Pulmonary artery endothelial cell (primary cell): ENCODE measurements around the gene ECHS1. TPM values are rescaled to one million over a fixed set of nuclear protein-coding genes. Genes with fewer than 3 reads are reported as not detected.
"Not testable (repeated sequence)": the region's sequence is repeated elsewhere in the genome, so short reads cannot be mapped to it uniquely, and the experiment has no call there.

ENCODE experiments used
- DNase-seq: peaks from one replicate; pipeline ENCODE4 v3.0.0-alpha.2; 2011; ENCODE audit warnings: low read depth, low spot score
- total RNA-seq: library from RNA; depleted of rRNA; stranded (reverse); fragments of >200 nt; gene quantifications from 2 replicates; pipeline ENCODE4 v1.2.3, GENCODE V29; 2014

Gene ECHS1
- total RNA-seq, 1 donor from 2014 or later = 60.3 TPM

DNA sequence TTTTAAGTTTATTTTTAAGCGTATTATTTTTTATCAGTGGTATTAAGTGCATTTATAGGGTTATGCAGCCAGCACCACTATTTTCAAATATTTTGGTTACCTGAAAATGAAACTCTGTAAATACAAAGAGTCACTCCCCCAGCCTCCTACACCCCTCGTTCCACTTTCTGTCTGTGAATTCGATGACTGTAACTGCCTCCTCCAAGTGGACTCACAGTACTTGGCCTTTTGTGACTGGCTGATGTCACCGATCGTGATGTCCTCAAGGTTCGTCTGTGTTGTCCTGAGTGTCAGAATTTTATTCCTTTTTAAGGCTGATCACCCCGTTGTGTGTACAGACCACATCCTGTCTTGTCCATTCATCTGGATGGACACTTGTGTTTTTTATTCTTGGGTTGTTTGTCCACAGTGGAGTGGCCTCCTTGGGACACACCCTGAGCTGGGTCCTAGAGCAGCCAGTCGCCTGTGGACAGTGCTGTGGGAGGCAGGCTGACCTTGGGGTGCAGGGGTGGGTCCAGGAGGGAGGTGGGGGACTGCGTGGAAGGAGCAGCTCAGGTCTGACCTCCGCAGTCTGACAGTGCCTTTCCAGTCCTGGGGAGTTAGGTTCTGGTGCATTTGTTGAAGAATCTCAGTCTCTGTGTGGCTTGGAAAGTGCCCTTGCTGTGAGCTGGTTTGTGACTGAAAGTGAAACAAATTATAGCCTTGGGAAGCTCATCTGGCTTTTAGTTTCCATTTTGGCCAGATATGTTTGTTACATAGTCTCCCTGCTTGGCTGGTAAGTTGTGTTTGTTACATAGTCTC is 27.7 kb upstream of the ECHS1 start:
- DNase-seq = no peak

DNA sequence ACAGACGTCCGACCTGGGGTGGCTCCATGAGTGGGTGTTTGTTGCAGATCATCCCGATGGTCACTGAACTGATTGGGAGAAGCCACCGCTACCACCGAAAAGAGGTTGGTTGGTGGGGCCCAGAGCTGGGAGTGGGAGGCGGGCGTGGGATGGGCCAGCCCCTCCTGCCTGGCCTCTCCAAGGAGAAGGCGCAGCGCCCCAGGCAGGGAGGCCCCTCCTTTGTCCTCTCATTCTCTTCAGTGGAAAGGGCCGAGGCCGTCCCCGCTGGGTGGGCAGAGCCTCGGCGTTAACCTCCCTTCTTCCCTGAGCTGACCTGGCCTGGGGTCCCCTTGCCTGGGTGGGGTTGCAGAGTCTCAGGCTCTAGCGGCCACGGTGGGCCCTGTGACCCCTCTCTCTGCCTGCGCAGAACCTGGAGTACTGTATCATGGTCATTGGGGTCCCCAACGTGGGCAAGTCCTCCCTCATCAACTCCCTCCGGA is 26.0 kb upstream of the ECHS1 start:
- DNase-seq = no peak

DNA sequence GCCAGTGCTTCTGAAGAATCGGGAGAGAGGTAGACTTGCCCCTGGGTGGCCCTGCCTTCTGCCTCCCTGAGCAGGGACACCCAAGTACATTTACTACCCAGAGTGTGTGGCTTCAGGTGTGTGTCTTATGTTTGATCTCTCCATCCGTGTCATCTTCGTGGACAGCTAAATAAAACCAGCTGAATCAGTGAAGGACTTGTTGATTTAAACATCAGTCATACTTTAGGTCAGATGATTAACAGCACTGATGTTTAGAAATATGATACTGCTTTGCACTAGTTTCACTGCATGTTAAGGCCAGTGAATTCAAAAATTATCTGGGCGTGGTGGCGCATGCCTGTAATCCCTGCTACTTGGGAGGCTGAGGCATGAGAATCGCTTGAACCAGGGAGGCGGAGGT is 24.8 kb upstream of the ECHS1 start:
- DNase-seq = no peak

DNA sequence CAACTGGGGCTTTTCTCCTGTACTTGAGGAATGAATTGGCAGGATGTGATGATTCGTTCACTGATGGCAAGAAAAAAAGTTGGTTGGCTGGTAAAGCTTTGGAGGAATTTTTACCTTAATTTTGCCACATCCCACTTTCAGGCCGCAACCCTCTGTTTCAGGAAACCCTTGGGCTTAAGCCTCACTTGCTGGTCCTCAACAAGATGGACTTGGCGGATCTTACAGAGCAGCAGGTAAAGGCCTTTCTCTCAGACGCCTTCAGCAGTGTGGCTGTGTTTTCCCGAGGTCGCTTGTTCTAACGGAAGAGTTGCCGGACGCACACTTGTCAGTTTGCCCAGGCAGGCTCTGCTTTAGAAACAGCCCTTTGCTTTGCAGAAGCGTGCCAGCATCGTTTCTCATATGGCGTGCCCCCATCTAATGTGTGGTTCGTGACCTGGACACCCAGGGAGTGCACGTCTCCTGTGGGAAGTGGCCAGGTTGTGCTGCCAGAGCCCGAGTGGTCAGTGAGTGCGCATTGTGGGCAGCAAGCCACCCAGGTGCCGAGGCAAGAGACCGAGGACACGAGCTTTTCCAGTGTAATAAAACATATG is 23.0 kb upstream of the ECHS1 start:
- no peak for DNase-seq

DNA sequence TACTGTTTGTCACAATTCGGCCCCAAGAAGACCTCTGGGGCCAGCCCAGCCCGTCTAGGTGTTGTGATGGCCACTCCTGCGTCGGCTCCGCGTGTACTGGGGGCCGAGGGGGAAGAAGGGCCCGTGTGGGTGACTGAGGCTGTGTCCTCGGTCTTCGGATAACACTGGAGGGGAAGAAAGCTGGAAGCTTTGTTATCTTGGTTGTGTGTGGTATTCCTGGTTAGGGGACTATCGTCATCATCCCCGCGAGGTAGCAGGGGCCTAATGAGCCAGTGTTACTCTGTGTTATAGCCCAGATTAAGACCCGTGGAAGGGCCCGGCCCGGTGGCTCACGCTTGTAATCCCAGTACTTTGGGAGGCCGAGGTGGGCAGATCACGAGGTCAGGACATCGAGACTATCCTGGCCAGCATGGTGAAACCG is 21.7 kb upstream of the ECHS1 start:
- DNase-seq = no peak

DNA sequence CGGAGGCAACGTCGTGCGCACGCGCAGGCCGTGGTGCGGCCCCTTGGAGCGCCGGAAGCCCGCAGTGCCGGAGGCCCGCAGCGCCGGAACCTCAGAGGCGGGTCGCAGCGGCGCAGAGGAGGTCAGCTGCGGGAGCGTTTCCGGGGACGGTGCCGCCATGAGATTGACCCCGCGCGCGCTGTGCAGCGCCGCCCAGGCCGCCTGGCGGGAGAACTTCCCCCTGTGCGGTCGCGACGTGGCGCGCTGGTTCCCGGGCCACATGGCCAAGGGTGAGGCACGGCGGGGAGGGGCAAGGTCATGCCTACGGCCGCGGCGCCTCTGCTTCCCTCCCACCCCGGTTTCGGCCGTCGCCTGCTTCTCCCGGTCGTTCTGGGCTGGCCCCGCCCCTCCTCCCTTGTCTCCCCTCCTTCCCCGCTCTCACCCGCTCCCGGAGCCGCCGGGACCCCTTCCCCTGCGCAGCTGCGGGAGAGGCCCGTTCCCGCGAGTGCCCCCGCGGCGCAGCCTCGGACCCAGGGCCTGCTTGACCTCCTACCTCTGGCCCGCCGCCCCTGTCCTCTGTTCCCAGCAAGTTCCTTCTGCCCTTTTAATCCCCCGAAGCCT is 21.0 kb upstream of the ECHS1 start, which contains the start of gene MTG1:
MTG1 (plus strand) TSS at position 94 of the 600 bp plus-strand sequence; CDS start at position 158, 64 bp downstream.
- peak; percentile 41 for DNase-seq

DNA sequence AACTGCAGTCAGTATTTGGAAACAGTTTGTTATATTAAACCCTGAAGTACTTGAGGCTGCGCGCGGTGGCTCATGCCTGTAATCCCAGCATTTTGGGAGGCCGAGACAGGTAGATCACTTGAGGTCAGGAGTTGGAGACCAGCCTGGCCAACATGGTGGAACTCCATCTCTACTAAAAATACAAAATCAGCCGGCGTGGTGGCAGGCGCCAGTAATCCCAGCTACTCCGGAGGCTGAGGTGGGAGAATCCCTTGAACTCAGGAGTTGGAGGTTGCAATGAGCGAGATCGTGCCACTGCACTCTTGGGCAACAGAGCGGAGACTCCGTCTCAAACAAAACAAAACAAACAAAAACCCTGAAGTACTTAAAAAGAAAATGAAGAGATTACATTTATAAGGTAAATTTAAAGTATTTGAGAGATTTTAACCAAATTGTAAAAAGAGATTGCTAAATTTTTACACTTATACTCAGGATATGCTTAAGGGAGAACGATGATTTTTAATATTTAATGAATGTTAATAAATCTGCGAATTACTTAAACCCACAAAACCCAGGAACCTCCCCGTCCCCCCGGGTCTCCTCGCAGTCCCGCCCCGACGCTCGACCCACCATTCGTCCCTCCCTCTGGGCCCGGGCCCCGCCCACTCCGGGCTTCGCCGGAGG is 20.4 kb upstream of the ECHS1 start:
- no peak for DNase-seq

DNA sequence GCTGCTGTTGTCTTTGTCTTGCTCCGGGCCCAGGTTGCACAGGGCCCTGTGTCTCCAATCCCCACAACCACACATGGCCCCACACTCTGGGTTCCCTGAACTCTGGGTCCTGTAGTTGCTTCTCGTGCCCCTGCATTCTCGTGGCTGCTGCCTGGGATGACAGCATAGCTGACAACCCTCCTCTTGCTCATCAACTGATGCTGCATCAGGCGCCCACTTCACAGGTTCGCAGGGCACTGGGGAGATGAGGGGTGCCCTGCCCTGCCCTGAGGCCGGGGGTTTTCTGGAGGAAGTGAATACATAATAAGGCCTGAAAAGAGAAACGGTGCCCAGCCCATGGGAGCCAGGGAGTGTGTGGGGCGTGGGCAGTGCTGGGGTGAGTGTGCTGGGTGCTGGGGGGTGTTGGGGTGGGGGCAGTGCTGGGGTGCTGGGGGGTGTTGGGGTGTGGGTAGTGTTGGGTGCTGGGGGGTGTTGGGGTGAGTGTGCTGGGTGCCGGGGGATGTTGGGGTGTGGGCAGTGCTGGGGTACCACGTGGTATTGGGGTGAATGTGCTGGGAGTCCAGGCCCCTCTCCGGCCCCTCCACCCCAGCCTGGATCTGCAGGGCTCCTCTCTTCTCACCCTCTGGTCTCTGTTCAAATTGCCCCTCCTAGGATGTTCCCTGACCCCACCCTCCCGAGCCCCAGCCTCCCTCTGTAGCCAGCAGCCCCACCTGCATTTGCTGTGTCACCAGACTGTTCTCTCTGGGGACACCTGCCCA is 18.8 kb upstream of the ECHS1 start:
- no peak for DNase-seq

DNA sequence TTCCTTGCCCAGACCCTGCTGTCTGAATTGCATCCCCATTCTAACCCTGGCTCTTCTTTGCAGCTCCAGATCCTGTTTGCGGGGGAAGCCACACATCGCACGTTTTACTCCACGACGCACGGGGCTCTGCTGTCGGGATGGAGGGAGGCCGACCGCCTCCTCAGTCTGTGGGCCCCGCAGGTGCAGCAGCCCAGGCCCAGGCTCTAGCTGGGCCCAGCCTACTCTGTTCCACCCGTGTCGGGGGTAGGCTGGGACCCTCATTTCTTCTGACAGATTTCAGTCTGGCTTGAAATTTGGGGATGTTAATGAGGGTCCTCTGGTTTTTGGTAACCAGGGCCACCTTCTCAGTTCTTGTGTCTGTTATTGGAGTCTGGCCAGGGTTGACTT is 18.1 kb upstream of the ECHS1 start:
- no peak for DNase-seq

DNA sequence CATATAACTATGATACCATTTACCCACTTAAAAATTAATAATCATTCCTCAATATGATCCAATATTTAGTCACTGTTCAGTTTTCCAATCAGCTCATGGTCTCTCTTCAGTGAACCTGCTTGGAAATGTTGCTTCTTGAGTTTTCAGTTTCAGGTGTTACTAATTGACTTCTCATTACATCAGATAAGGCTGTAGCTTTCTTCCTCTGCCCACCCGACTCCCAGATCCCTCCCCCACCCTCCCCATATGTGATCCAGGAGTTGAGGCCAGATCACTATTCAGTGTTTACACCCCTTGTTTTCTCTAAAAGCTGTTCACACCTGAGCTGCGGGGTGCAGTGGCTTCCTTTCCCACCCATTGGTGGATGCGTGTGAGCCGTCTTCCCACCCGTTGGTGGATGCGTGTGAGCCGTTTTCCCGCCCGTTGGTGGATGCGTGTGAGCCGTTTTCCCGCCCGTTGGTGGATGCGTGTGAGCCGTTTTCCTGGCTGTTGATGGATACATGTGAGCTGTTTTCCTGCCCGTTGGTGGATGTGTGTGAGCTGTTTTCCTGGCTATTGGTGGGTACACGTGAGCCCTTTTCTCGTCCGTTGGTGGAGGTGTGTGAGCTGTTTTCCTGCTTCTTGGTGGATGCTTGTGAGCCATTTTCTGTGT is 17.6 kb upstream of the ECHS1 start:
- no peak for DNase-seq

DNA sequence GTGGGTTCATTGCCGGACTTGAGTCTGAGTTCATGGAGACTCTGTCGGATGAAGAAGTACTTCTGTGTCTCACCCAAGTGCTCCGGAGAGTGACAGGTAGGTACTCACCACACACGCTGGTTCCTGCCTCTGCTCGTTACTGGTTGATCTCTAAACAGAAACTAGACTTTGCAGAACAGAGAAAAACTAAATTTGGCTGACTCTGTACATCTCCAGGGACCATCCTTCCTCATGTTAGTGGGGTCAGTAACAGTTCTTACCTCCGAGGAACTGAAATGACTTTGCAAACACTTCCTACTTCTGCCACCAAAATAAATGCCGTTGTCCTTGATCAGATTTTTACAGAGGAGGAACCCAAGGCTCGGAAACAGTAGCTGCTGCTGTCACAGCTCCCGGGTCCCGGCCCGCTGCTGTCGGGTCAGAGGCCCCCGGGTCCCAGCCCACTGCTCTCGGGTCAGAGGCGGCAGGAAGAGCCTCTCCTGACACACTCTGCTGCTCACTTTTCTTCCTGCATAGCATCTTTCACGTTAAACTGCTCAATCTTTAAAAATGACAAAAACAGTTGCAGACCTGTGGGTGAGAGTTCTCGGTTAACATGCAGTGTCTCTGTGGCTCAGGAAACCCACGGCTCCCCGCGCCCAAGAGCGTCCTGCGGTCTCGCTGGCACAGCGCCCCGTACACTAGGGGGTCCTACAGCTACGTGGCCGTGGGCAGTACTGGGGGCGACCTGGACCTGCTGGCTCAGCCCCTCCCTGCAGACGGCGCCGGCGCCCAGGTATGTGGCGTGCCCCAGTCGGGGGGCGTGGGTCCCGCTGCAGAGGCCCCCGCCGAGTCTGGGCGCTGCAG is 16.0 kb upstream of the ECHS1 start:
- no peak for DNase-seq

DNA sequence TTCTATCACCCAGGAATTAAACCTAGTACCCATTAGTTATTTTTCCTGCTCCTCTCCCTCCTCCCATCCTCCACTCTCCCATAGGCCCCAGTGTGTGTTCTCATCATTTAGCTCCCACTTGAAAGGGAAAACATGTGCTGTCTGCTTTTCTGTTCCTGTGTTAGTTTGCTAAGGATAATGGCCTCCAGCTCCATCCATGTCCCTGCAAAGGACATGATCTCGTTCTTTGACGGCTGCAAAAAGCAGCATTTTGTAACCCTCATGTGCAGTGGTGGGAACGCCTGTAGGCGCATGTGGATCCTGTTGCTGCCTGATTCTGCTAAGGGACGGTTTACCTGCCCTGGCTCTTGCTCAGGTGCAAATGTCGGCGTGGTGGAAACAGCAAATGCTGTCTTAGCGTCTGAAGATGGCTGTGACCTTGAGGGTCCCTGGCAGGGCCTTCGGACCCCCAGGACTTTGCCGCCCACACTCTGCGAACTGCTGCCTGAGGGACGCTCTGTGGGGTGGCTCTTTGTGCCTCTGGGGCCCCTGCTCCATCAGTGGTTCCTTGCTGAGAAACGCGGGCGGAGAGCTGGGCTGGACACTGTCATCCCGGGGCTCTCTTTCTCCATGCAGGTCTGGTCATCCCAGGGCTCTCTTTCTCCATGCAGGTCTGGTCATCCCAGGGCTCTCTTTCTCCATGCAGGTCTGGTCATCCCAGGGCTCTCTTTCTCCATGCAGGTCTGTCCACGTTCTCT is 15.2 kb upstream of the ECHS1 start:
- DNase-seq = no peak

DNA sequence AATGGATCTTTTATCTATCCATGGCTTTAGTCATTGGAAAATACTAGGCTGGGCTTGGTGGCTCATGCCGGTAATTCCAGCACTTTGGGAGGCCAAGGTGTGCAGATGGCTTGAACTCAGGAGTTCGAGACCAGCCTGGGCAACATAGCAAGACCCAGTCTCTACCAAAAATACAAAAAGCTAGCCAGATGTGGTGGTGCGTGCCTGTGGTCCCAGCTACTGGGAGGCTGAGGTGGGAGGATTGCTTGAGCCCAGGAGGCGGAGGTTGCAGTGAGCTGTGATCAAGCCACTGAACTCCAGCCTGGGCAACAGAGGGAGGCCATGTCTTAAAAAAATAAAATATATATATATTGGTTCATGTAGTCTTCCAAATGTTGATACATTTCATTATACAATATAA is 13.8 kb upstream of the ECHS1 start:
- DNase-seq = not testable (repeated sequence)

DNA sequence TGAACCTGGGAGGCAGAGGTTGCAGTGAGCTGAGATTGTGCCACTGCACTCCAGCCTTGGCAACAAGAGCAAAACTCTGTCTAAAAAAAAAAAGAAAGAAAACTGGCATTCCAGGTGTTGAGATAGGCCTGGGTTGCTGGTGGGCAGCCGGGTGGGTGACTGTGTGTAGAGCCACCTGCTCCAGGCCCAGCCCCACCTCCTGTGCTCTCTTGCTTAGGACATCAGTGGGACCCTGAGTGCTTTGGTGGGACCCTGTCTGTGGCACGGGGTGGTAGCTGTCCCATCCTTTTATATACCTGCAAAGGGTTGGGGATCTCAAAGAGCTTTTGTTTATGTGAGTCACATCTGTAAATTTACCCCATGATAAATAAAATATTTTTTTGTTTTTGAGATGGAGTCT is 12.1 kb upstream of the ECHS1 start:
- no peak for DNase-seq

DNA sequence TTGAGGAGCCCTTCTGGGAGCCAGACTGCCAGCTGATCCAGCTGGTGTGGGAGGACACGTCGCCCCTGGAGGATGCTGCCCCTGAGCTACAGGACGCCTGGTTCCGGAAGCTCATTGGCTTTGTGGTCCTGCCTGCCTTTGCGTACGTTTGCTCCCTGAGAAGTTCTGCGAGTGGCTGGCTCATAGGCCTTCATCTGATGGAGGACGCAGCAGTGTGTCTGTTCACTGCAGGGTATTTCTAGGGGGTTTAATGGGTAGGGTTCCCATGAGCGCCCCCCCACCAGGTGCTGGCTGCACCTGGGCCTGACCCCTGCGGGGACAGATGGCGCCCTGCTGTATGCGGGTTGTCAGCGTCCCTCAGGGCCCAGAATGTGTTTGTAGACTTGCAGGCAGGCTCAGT is 10.9 kb upstream of the ECHS1 start:
- DNase-seq = no peak

DNA sequence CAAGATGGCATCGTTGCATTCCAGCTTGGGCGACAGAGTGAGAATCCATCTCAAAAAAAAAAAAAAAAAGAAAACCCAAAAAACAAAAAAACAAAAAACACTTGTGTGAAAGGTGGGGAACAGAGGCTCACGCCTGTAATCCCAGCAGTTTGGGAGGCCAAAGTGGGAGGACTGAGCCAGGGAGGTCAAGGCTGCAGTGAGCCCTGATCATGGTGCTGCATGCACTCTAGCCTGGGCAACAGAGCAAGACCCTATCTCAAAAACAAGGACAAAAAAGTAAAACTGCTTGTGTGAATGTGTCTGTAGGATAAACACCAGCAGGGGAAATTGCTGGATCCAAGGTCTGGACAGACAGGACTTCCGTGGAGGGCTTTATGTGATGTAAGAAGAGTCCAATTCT is 10.4 kb upstream of the ECHS1 start:
- DNase-seq = no peak

DNA sequence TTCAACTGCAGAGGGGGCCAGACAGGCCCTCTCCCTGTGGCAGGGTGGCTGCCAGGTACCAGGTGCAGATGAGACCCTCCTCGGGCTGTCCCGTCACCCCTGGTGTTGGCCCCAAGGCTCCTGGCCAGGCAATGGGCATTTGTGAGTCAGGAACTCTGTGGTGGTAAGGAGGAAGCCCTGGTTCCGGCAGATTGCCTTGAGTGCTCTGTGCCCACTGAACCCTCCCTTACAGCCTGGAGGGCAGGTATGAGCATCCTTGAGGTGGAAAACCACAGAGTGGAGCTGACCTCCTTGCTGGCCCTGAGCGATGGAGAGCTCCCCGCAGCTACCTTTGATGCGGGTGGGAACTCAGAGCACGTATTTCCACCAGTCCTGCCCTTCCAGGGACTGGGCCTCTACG is 7.9 kb upstream of the ECHS1 start:
- no peak for DNase-seq

DNA sequence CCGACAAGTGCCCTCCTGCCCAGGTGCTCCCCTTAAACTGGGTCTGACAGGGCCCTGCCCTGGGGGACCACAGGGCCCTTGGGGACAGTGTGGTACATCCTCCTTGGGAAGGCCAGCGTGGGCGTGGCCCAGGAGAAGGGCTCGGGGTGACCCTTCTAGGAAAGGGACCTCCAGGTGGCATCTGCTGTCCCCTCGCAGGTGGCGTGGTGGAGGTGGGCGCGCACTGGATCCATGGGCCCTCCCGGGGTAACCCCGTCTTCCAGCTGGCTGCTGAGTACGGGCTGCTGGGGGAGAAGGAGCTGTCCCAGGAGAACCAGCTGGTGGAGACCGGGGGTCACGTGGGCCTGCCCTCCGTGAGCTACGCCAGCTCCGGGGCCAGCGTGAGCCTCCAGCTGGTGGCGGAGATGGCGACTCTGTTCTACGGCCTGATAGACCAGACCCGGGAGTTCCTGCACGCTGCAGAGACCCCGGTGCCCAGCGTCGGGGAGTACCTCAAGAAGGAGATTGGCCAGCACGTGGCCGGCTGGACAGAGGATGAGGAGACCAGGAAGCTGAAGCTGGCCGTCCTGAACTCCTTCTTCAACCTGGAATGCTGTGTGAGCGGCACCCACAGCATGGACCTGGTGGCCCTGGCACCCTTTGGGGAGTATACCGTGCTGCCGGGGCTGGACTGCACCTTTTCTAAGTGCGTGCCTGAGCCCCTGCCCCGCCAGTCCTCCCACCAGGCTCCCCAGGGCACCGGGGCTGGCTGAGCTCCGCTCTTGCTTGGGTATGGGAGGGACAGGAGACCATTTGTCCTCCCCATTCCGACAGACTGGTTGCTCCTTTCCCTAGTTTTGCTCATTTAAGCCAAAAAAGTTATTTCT is 6.9 kb upstream of the ECHS1 start:
- no peak for DNase-seq
